ENCODE data around the gene CDC45. TPM values are rescaled to one million over a fixed set of nuclear protein-coding genes. Genes with fewer than 3 reads are reported as not detected.

The CDC45 gene, protein sequence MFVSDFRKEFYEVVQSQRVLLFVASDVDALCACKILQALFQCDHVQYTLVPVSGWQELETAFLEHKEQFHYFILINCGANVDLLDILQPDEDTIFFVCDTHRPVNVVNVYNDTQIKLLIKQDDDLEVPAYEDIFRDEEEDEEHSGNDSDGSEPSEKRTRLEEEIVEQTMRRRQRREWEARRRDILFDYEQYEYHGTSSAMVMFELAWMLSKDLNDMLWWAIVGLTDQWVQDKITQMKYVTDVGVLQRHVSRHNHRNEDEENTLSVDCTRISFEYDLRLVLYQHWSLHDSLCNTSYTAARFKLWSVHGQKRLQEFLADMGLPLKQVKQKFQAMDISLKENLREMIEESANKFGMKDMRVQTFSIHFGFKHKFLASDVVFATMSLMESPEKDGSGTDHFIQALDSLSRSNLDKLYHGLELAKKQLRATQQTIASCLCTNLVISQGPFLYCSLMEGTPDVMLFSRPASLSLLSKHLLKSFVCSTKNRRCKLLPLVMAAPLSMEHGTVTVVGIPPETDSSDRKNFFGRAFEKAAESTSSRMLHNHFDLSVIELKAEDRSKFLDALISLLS
- total RNA-seq: under 1 TPM in 1 of 2 donors, not detected in 1; 0.99 TPM

DNA sequence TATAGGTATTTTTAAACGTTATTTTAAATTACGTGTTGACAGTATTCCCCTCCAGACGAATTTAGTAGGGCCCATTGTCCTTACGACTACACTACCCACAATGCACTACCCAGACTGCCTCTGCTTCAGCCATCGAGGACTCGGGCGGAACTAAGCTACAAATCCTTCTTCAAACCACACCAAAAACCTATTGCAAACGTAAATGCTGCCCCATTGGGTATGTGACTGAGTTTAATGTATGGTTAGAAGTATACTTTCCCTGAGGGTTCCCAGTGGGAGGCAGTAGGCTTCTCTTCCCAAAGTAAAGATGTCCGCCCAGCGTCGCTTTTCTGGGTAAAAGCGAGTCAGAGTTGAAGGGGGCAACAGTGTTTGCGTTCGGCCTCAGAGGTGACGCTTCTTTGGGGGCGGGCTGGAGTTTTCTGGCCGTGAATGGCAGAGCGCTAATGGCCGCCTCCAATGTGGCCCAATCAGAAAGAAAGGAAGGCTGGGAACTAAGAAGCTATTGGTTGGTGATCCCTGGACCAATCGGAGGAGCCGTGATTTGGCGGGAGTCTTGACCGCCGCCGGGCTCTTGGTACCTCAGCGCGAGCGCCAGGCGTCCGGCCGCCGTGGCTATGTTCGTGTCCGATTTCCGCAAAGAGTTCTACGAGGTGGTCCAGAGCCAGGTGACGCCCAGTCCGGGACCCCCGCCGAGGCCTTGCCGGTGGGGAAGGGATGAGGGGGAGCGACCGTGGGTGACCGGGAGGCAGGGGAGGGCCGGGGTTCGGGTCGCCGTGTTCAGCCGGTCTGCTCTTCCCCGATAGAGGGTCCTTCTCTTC is at the start of gene CDC45:
Gene CDC45 (plus strand): TSS at position 566 of the 818 bp plus-strand sequence. CDS start 49 bp downstream, at position 615.
- H3K9me3 ChIP-seq: no peaks in the 10 kb centered on the region
- H3K27me3 ChIP-seq (replicated peaks; ENCODE audit: insufficient read depth): no peaks in the 10 kb centered on the region
- peaks cover 3% of the 10 kb centered on the region for H3K36me3 ChIP-seq
- DNase-seq (ENCODE audit: low spot score) (peak; percentile 91), ATAC-seq (ENCODE audit: insufficient number of reproducible peaks, low FRiP score, low read depth) (peak; percentile 94)
- H3K4me1 ChIP-seq (ENCODE audit: control insufficient read depth in 1 of 2, low read depth in 2 of 2): peaks cover 16 to 17% of the 10 kb centered on the region in 2 donors
- peak within 1 kb of the TSS; percentile 97 to 98 for H3K27ac ChIP-seq
- peak within 1 kb of the TSS; percentile 90 for H3K4me3 ChIP-seq
- TF ChIP-seq, protein P1, sequence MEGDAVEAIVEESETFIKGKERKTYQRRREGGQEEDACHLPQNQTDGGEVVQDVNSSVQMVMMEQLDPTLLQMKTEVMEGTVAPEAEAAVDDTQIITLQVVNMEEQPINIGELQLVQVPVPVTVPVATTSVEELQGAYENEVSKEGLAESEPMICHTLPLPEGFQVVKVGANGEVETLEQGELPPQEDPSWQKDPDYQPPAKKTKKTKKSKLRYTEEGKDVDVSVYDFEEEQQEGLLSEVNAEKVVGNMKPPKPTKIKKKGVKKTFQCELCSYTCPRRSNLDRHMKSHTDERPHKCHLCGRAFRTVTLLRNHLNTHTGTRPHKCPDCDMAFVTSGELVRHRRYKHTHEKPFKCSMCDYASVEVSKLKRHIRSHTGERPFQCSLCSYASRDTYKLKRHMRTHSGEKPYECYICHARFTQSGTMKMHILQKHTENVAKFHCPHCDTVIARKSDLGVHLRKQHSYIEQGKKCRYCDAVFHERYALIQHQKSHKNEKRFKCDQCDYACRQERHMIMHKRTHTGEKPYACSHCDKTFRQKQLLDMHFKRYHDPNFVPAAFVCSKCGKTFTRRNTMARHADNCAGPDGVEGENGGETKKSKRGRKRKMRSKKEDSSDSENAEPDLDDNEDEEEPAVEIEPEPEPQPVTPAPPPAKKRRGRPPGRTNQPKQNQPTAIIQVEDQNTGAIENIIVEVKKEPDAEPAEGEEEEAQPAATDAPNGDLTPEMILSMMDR (IDR thresholded peaks at IDR 0.05): no peak

DNA sequence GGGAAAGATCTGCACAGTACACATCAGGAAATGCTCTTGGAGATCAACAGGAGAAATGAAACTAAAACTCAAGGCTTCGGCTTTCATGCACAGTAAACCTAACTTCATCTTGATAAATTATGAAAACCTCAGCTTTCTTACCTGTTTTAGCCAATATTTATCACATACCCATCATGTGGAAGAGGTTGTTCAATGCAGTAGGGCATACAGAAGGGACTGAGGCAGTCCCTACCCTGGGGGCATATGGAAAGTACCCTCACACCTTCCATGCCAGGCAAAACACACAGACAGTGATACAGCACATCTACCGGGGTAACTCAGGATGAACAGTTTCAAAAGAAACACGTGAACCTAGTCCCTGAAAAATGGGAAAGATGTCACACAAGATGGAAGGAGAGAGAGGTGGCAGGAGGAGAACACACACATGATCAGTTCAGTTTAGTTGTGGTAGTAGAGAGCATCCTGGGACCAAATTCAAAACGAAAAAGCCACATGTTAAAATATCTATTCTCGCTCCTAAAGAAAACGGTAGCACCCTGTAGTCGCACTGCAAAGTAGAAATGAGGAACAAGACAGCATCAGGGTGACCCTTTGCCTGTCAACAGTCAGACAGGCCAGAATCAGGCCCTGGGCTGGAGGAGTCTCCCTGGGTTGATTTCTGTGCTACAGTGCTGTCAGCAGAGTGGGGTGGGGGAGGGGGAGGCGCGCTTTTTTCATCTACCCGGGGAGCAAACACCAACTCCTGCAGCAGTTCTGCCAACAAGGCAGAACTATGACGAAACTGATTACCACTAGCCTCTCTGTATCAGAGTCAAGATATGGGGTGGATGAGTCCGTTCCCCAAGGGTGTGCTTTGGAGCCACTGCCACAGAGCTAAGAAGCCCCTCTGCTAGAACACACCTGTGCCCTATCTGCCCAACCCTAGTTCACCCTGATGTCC is 49.5 kb upstream of the CDC45 start:
- TF ChIP-seq, protein P1 (IDR thresholded peaks at IDR 0.05): no peak
- peaks cover 4% of the 10 kb centered on the region for H3K36me3 ChIP-seq
- no peaks in the 10 kb centered on the region for H3K27me3 ChIP-seq (replicated peaks; ENCODE audit: insufficient read depth)
- no peak for DNase-seq (ENCODE audit: low spot score)
- peak overlapping the region; percentile 95 for H3K4me3 ChIP-seq
- no peak overlapping the region for H3K27ac ChIP-seq
- no peaks in the 10 kb centered on the region for H3K9me3 ChIP-seq
- peaks cover 12 to 33% of the 10 kb centered on the region in 2 donors for H3K4me1 ChIP-seq (ENCODE audit: control insufficient read depth in 1 of 2, low read depth in 2 of 2)
- ATAC-seq (ENCODE audit: insufficient number of reproducible peaks, low FRiP score, low read depth): no peak

DNA sequence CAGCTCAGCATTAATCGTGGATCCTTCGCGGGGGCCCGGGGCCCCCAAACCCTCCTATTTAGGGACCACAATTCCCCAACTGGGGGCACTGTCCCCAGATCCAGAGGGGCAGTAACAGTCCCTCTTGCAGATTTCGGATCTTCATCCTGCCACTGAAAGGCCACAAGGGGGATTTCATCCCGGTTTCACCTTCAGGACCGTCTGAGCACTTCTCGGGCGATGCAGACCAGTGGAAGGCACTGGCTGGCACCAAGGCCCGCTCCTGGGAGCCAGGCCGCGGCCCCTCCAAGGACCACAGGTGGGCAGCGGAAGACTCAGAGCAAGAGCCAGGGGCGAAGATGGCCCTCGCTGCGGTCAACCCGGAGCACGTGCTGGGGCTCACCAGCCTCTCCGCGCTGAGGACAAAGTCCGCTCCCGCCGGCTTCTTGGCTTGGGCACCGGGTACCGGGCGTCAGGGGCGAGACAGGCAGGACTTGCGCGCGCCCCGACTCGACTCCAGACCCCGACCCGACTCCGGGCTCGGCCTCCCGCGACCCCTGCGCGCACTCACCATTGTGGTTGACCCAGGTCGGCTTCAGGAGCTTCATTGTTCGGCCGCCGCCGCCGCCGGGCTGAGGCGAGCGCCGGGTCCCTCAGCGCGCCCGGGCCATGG is 48.7 kb upstream of the CDC45 start:
- Histone ChIP-seq H3K27me3 (replicated peaks; ENCODE audit: insufficient read depth) (no peaks in the 10 kb centered on the region), H3K27ac (no peak overlapping the region), H3K36me3 (peaks cover 11% of the 10 kb centered on the region), H3K4me1 (ENCODE audit: control insufficient read depth in 1 of 2, low read depth in 2 of 2) (peaks cover 12 to 33% of the 10 kb centered on the region in 2 donors), H3K4me3 (peak overlapping the region; percentile 95), H3K9me3 (no peaks in the 10 kb centered on the region)
- ATAC-seq (ENCODE audit: insufficient number of reproducible peaks, low FRiP score, low read depth) (no peak), DNase-seq (ENCODE audit: low spot score) (no peak)
- TF ChIP-seq, protein P1 (IDR thresholded peaks at IDR 0.05): no peak

DNA sequence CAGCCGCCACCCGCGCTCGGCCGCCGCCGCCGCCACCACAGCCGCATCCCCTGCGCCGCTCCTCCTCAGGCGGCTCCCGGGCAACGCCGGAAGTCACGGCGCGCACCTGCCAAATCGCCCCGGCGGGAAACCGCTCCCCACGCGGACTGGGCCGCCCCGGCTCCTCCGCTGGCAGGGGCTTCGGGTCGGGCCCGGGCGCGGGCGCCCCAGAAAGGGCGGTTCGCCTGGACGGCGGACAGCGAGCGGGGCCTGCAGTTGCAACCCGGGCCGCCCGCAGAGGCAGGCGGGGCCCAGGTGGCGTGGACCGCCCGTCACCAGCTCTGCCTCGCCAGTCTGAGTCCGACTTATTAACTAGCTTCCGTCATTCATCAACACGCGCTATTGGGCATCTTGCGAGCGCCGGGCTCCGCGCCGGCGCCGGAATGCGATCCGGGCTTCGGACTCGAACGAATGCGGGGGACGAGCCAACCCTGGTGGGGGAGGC is 48.0 kb upstream of the CDC45 start, which contains the start of gene HIRA:
Gene HIRA (minus strand): TSS at position 85 of the 484 bp plus-strand sequence. CDS start 257 bp downstream, outside the sequence.
- peak; percentile 44 for ATAC-seq (ENCODE audit: insufficient number of reproducible peaks, low FRiP score, low read depth)
- H3K4me1 ChIP-seq (ENCODE audit: control insufficient read depth in 1 of 2, low read depth in 2 of 2): peaks cover 12 to 33% of the 10 kb centered on the region in 2 donors

More for the DNA sequence above, 48.0 kb upstream of the CDC45 start, which contains the start of gene HIRA:
- Histone ChIP-seq H3K36me3 (peaks cover 13% of the 10 kb centered on the region), H3K27me3 (replicated peaks; ENCODE audit: insufficient read depth) (no peaks in the 10 kb centered on the region), H3K9me3 (no peaks in the 10 kb centered on the region), H3K4me3 (peak within 1 kb of the TSS; percentile 95), H3K27ac (peak within 1 kb of the TSS; percentile 91 to 94)
- no peak for DNase-seq (ENCODE audit: low spot score)
- TF ChIP-seq, protein P1 (IDR thresholded peaks at IDR 0.05): no peak
